ENCODE data around the gene ZNF765.
A peak's percentile ranks its signal among the peaks of the same experiment; 100 is the strongest.
"Not testable (repeated sequence)": the region's sequence is repeated elsewhere in the genome, so short reads cannot be mapped to it uniquely, and the experiment has no call there.

Gene ZNF765

GRCh38 chr19:53394974-53395839 lies at the start of gene ZNF765:
ZNF765 (plus strand) TSS chr19:53395149; CDS start chr19:53398016, 2,867 bp downstream.
- peak; percentile 14 for FAIRE-seq

GRCh38 chr19:53355739-53356138 lies 39.2 kb upstream of the ZNF765 start:
- no peak for FAIRE-seq

- no peak for FAIRE-seq
Observed at GRCh38 chr19:53357821-53358581, 36.9 kb upstream of the ZNF765 start.

GRCh38 chr19:53360056-53360455 lies 34.9 kb upstream of the ZNF765 start:
- not testable (repeated sequence) for FAIRE-seq

DNA sequence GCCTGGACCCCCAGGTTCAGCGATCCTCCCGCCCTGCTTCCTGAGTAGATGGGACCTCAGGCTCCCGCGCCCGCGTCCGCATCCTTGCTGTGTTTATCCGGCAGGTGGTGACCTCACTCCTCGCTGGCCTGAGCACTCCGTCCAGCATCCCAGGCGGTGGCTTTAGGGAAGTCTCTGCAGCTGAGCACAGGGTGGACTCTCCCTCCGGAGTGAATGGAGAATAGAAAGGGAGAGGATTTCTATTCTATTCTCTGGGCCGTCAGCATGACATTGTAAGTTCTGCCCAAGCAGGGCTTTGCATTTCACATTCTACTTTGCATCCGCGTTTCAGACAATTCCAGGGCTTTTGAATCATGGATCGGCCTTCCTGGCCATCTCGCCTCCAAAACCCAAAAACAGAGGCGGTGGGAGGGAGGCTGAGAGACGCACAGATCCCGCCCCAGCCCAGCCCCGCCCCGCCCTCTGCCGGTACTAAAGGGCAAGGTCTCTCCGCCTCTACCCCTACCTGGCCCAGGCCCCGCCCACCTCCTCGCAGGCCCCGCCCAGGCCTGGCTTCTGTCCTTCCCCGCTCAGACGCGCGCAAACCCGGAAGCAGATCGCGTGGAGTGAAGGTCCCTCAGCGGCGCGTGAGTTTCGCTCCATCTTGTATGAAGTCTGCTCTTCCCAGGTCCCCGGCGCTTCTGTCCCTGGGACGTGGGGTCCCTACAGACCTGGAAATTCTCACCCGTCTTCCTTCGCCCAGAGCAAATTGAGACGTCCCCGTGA lies 29.6 kb upstream of the ZNF765 start, which contains the start of gene ZNF525:
ZNF525 (plus strand) TSS at position 572 of the 765 bp plus-strand sequence. CDS start 6,577 bp downstream, outside the sequence.
- FAIRE-seq = no peak

DNA sequence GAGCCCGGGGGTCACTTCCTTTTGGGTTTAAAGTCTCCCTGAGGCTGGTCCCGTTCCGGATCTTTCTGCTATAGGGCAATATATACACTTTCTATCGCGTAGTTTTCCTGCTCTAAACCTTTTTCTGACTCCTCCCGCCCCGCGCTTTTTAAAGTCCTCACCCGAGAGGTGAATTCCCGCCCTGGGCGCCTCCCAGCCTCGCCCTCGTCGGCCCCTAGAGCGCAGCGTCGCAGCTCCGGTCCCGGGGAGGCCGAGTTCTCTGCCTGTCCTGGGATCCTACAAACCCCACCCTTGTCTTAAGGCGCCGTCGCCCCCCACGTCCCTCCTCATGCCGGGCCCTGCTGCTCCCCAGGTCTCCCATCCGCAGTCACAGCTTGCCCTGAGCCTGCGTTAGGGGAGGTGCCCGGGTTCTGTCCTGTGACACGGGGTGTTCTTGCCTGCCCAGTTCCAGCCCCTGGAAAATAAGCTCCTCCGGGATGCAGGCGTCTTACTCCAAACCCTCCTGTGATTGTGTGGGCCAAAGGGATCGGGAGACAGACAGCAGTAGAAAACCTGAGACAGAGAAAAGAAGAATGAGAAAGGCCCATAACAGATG lies 29.0 kb upstream of the ZNF765 start:
- FAIRE-seq = no peak

DNA sequence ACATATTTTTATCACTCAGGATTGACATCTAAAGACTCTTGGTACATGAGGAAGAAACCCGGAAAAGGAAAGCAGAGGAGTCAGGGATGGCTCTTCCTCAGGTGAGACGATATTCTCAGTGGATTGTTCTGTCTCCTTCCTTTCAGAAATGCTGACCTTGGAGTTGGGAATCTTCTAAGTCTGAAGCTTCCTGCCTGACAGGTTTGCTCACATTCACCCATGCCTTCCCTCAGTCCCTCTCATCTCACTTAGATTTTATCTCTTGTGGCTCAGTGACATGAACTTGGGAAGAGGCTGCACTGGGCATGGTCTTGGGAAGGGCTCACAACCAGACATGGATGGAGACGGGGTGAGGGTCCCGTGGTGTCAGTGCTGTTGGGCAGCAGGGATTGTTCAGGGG lies 22.8 kb upstream of the ZNF765 start:
- FAIRE-seq = no peak

DNA sequence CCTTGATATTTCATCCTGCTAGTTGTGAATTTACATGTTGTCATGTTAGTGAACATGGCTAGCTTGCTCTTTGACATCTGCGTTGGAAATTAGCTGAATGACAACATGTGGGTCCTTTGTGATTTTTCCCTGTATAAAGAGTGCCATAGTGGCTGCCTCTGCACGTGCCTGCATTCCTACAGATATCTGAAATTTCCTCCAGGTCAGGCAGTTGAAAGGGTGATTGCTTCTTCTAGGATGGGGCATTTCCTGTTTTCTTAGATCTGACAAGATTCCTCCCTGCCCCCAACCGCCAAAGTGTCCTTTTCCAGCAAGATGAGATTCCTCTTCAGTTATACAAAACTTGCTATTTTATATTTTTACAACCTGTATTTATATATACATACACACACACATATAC lies 20.7 kb upstream of the ZNF765 start:
- FAIRE-seq = no peak

GRCh38 chr19:53374743-53375142 lies 20.2 kb upstream of the ZNF765 start:
- FAIRE-seq = no peak

DNA sequence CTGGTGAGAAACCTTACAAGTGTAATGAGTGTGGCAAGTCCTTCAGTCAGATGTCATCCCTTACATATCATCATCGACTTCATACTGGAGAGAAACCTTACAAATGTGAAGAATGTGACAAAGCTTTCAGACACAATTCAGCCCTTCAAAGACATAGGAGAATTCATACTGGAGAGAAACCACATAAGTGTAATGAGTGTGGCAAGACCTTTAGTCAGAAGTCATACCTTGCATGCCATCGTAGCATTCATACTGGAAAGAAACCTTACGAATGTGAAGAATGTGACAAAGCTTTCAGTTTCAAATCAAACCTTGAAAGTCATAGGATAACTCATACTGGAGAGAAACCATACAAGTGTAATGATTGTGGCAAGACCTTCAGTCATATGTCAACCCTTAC lies 13.6 kb upstream of the ZNF765 start:
- no peak for FAIRE-seq

GRCh38 chr19:53388168-53388567 lies 6.8 kb upstream of the ZNF765 start:
- FAIRE-seq = no peak

- FAIRE-seq = no peak
Observed at GRCh38 chr19:53388904-53389303, 6.0 kb upstream of the ZNF765 start.

- FAIRE-seq = no peak
Observed at GRCh38 chr19:53389571-53389970, 5.4 kb upstream of the ZNF765 start.

DNA sequence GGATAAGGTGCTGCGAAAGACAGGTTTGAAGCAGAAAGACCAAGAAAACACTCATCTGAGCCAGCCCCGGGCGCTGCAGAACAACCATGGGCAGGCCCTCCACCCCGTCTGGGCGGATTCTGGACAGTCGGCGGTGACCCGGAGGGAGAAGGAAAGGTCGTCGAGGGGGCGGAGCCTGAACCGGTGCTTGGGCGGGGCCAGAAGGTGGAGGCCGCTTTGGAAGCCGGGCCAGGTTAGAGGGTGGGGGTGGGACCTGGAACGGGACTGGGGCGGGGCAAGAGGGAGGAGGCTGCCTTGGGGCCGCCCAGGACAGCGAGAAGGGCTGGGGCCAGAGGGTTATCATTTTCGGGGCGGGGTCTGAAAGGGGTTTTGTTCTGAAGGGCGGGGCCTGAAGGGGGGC lies 5.0 kb upstream of the ZNF765 start:
- no peak for FAIRE-seq

- FAIRE-seq = no peak
Observed at GRCh38 chr19:53394522-53394973, 401 bp upstream of the ZNF765 start.

DNA sequence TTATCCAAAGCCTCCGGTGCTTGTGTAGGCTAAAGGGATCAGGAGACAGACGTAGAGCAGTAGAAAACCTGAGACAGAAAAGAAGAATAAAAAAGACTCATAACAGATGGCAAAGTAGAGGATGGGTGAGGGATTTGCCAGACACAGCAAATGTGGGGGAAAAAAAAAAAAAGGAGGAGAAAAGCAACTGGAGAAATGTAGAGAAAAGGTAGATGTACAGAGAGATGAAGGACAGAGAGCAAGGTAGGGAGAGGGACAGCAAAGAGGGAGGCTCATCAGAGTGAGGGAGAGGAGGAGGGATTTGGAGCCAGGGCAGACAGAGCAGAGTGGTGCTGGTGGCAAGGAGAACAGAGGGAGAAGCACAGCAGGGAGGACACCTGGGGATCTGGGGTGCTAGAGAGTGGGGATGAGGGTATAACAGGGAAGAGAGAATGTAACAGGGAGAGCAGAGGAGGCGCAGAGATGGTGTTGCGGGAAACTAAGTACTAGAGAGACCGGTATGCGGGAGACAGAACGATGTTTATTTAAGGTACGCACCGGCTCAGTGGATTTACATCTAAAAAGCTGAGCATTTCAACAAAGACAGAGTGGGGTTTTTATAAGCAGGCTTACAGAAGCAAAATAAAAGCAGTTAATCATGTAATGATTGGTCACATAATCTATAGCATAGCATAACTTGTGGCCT lies 1.0 kb downstream of the ZNF765 start:
- not testable (repeated sequence) for FAIRE-seq

- FAIRE-seq = no peak
Observed at GRCh38 chr19:53396525-53396868, 1.5 kb downstream of the ZNF765 start.

DNA sequence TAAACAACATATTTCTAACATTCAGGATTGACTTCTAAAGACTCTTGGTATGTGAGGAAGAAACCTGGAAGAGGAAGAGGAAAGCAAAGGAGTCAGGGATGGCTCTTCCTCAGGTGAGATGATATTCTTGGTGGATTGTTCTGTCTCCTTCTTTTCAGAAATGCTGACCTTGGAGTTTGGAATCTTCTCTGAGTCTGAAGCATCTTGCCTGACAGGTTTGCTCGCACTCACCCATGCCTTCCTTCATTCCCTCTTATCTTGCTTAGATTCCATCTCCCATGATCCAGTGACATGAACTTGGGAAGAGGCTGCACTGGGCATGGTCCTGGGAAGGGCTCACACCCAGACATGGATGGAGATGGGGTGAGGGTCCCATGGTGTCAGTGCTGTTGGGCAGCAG lies 3.0 kb downstream of the ZNF765 start:
- not testable (repeated sequence) for FAIRE-seq

GRCh38 chr19:53409505-53410204 lies 14.7 kb downstream of the ZNF765 start:
- no peak for FAIRE-seq

- FAIRE-seq = not testable (repeated sequence)
Observed at GRCh38 chr19:53420520-53421315, 25.8 kb downstream of the ZNF765 start.

DNA sequence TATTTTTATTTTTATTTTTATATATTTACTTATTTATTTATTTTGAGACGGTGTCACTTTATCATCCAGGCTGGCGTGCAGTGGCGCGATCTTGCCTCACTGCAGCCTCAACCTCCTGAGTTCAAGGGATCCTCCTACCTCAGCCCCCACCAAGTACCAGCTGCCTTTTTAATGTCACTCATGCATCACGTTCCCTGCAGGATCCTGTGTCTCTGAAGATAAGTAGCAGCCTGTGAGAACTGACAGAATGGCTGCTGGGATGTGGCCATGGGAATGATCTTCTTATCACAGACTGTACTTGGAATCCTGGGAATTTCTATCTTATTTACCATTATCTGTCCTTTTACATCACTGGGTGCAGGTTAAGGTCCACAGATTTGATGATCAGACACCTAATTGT lies 27.6 kb downstream of the ZNF765 start:
- no peak for FAIRE-seq
